Measurements from ENCODE around the gene KDM4D.

KDM4D gene

GRCh38 chr11:94938095-94939055 is 35.1 kb upstream of the KDM4D start:
- H3K4me1 Mint-ChIP-seq (ENCODE audit: low read depth), result peaks cover 16% of the 10 kb centered on the region
- no peaks in the 10 kb centered on the region for H3K36me3 Mint-ChIP-seq (ENCODE audit: low read depth)
- H3K4me3 Mint-ChIP-seq, result no peak overlapping the region
- H3K9me3 Mint-ChIP-seq, result no peaks in the 10 kb centered on the region
- peaks cover 15% of the 10 kb centered on the region for H3K27me3 Mint-ChIP-seq (ENCODE audit: low read depth)
- DNase-seq (ENCODE audit: low spot score), result no peak
- no peak overlapping the region for H3K27ac Mint-ChIP-seq

- Mint-ChIP-seq H3K4me1 (ENCODE audit: low read depth) (peaks cover 9% of the 10 kb centered on the region), H3K9me3 (no peaks in the 10 kb centered on the region)
- DNase-seq (ENCODE audit: low spot score), result no peak
These were observed 34.2 kb upstream of the KDM4D start for GRCh38 chr11:94939346-94939745.

GRCh38 chr11:94941131-94941530 is 32.4 kb upstream of the KDM4D start:
- Mint-ChIP-seq H3K9me3 (no peaks in the 10 kb centered on the region), H3K4me3 (no peak overlapping the region), H3K4me1 (ENCODE audit: low read depth) (peaks cover 2% of the 10 kb centered on the region), H3K27me3 (ENCODE audit: low read depth) (peaks cover 16% of the 10 kb centered on the region), H3K36me3 (ENCODE audit: low read depth) (no peaks in the 10 kb centered on the region), H3K27ac (no peak overlapping the region)
- no peak for DNase-seq (ENCODE audit: low spot score)

More at GRCh38 chr11:94939346-94939745, 34.2 kb upstream of the KDM4D start:
- Mint-ChIP-seq H3K27me3 (ENCODE audit: low read depth) (peaks cover 16% of the 10 kb centered on the region), H3K27ac (no peak overlapping the region), H3K4me3 (no peak overlapping the region), H3K36me3 (ENCODE audit: low read depth) (no peaks in the 10 kb centered on the region)

GRCh38 chr11:94946812-94947211 is 26.7 kb upstream of the KDM4D start:
- Mint-ChIP-seq H3K36me3 (ENCODE audit: low read depth) (no peaks in the 10 kb centered on the region), H3K4me3 (no peak overlapping the region), H3K4me1 (ENCODE audit: low read depth) (no peaks in the 10 kb centered on the region), H3K9me3 (no peaks in the 10 kb centered on the region), H3K27ac (no peak overlapping the region), H3K27me3 (ENCODE audit: low read depth) (peaks cover 4% of the 10 kb centered on the region)
- no peak for DNase-seq (ENCODE audit: low spot score)

GRCh38 chr11:94948070-94948617 is 25.4 kb upstream of the KDM4D start:
- H3K4me1 Mint-ChIP-seq (ENCODE audit: low read depth), result no peaks in the 10 kb centered on the region
- no peak overlapping the region for H3K27ac Mint-ChIP-seq
- no peaks in the 10 kb centered on the region for H3K9me3 Mint-ChIP-seq
- DNase-seq (ENCODE audit: low spot score), result no peak
- H3K27me3 Mint-ChIP-seq (ENCODE audit: low read depth), result peaks cover 4% of the 10 kb centered on the region
- no peaks in the 10 kb centered on the region for H3K36me3 Mint-ChIP-seq (ENCODE audit: low read depth)
- H3K4me3 Mint-ChIP-seq, result no peak overlapping the region

- Mint-ChIP-seq H3K27me3 (ENCODE audit: low read depth) (peaks cover 13% of the 10 kb centered on the region), H3K27ac (no peak overlapping the region), H3K4me1 (ENCODE audit: low read depth) (no peaks in the 10 kb centered on the region), H3K4me3 (no peak overlapping the region), H3K36me3 (ENCODE audit: low read depth) (peaks cover under 1% of the 10 kb centered on the region), H3K9me3 (no peaks in the 10 kb centered on the region)
- DNase-seq (ENCODE audit: low spot score), result no peak
These were observed 18.8 kb upstream of the KDM4D start for GRCh38 chr11:94954753-94955152.

GRCh38 chr11:94956963-94957362 is 16.5 kb upstream of the KDM4D start:
- H3K4me1 Mint-ChIP-seq (ENCODE audit: low read depth), result no peaks in the 10 kb centered on the region
- no peak for DNase-seq (ENCODE audit: low spot score)
- no peak overlapping the region for H3K27ac Mint-ChIP-seq
- H3K27me3 Mint-ChIP-seq (ENCODE audit: low read depth), result peaks cover 12% of the 10 kb centered on the region
- H3K9me3 Mint-ChIP-seq, result no peaks in the 10 kb centered on the region
- peaks cover 12% of the 10 kb centered on the region for H3K36me3 Mint-ChIP-seq (ENCODE audit: low read depth)
- H3K4me3 Mint-ChIP-seq, result no peak overlapping the region

GRCh38 chr11:94958121-94958696 is 15.3 kb upstream of the KDM4D start:
- H3K4me1 Mint-ChIP-seq (ENCODE audit: low read depth), result no peaks in the 10 kb centered on the region
- no peak for DNase-seq (ENCODE audit: low spot score)
- H3K27ac Mint-ChIP-seq, result no peak overlapping the region
- peaks cover 20% of the 10 kb centered on the region for H3K36me3 Mint-ChIP-seq (ENCODE audit: low read depth)
- peaks cover 11% of the 10 kb centered on the region for H3K27me3 Mint-ChIP-seq (ENCODE audit: low read depth)
- H3K9me3 Mint-ChIP-seq, result no peaks in the 10 kb centered on the region
- H3K4me3 Mint-ChIP-seq, result no peak overlapping the region

GRCh38 chr11:94959179-94959578 is 14.3 kb upstream of the KDM4D start:
- H3K27me3 Mint-ChIP-seq (ENCODE audit: low read depth), result peaks cover 5% of the 10 kb centered on the region
- H3K36me3 Mint-ChIP-seq (ENCODE audit: low read depth), result peaks cover 25% of the 10 kb centered on the region
- no peak for DNase-seq (ENCODE audit: low spot score)
- H3K9me3 Mint-ChIP-seq, result no peaks in the 10 kb centered on the region
- no peak overlapping the region for H3K4me3 Mint-ChIP-seq
- H3K4me1 Mint-ChIP-seq (ENCODE audit: low read depth), result no peaks in the 10 kb centered on the region
- H3K27ac Mint-ChIP-seq, result no peak overlapping the region

- Mint-ChIP-seq H3K36me3 (ENCODE audit: low read depth) (peaks cover 37% of the 10 kb centered on the region), H3K9me3 (no peaks in the 10 kb centered on the region), H3K4me1 (ENCODE audit: low read depth) (no peaks in the 10 kb centered on the region), H3K27me3 (ENCODE audit: low read depth) (no peaks in the 10 kb centered on the region), H3K27ac (no peak overlapping the region), H3K4me3 (no peak overlapping the region)
- DNase-seq (ENCODE audit: low spot score), result no peak
These were observed 13.0 kb upstream of the KDM4D start for GRCh38 chr11:94960488-94960887.

GRCh38 chr11:94961255-94961654 is 12.3 kb upstream of the KDM4D start:
- peaks cover 45% of the 10 kb centered on the region for H3K36me3 Mint-ChIP-seq (ENCODE audit: low read depth)
- no peaks in the 10 kb centered on the region for H3K9me3 Mint-ChIP-seq
- no peaks in the 10 kb centered on the region for H3K27me3 Mint-ChIP-seq (ENCODE audit: low read depth)
- no peak overlapping the region for H3K4me3 Mint-ChIP-seq
- DNase-seq (ENCODE audit: low spot score), result no peak
- no peak overlapping the region for H3K27ac Mint-ChIP-seq
- no peaks in the 10 kb centered on the region for H3K4me1 Mint-ChIP-seq (ENCODE audit: low read depth)

GRCh38 chr11:94964934-94965333 is 8.6 kb upstream of the KDM4D start:
- no peaks in the 10 kb centered on the region for H3K9me3 Mint-ChIP-seq
- no peaks in the 10 kb centered on the region for H3K27me3 Mint-ChIP-seq (ENCODE audit: low read depth)
- H3K36me3 Mint-ChIP-seq (ENCODE audit: low read depth), result peaks cover 61% of the 10 kb centered on the region
- no peak for DNase-seq (ENCODE audit: low spot score)
- H3K4me3 Mint-ChIP-seq, result no peak overlapping the region
- no peak overlapping the region for H3K27ac Mint-ChIP-seq
- peaks cover 1% of the 10 kb centered on the region for H3K4me1 Mint-ChIP-seq (ENCODE audit: low read depth)

- DNase-seq (ENCODE audit: low spot score), result no peak
- peaks cover 58% of the 10 kb centered on the region for H3K36me3 Mint-ChIP-seq (ENCODE audit: low read depth)
- H3K4me1 Mint-ChIP-seq (ENCODE audit: low read depth), result peaks cover 11% of the 10 kb centered on the region
- no peak overlapping the region for H3K4me3 Mint-ChIP-seq
- no peaks in the 10 kb centered on the region for H3K27me3 Mint-ChIP-seq (ENCODE audit: low read depth)
- H3K9me3 Mint-ChIP-seq, result no peaks in the 10 kb centered on the region
- no peak overlapping the region for H3K27ac Mint-ChIP-seq
These were observed 5.1 kb upstream of the KDM4D start for GRCh38 chr11:94968334-94968958.

- Mint-ChIP-seq H3K9me3 (peaks cover 8% of the 10 kb centered on the region), H3K27me3 (ENCODE audit: low read depth) (no peaks in the 10 kb centered on the region), H3K36me3 (ENCODE audit: low read depth) (peaks cover 37% of the 10 kb centered on the region), H3K27ac (peak overlapping the region; percentile 98), H3K4me3 (peak overlapping the region; percentile 99), H3K4me1 (ENCODE audit: low read depth) (peaks cover 31% of the 10 kb centered on the region)
- no peak for DNase-seq (ENCODE audit: low spot score)
These were observed 810 bp upstream of the KDM4D start for GRCh38 chr11:94972700-94973098.
